Measurements from ENCODE around the gene EHBP1L1.

EHBP1L1 gene

DNA sequence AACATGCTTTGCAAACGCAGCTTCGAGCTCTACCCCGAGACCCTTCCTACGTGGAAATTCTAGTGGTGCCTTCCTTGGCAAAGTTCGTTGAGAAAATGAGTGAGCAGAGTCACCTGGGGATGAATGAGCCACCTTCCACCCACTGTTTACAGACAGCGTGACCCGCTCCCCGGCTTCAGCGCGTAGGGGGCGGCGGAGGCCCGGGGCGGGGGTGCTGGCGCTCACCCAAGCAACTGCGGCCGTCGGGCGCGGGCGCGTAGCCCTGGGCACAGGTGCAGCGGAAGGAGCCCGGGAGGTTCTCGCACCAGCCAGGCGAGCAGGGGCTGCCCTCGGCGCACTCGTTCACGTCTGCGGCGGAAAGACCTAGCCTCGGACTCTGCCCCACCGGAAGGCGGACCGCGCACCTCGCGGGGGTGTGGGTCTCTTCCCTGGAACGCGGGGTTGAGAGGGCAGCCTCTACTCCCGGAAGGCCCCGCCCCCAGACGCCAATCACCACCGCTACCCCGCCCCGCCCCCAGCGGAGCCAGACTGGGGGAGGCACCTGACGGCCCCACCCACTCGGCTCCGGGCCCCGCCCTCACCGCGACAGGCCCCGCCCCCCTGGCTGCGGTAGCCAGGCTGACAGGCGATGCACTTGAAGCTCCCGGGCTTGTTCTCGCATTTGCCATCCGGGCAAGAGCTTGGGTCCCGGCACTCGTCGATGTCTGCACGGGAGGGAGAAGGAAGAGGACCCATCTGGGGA lies 29.5 kb upstream of the EHBP1L1 start:
- DNase-seq, result no peak

DNA sequence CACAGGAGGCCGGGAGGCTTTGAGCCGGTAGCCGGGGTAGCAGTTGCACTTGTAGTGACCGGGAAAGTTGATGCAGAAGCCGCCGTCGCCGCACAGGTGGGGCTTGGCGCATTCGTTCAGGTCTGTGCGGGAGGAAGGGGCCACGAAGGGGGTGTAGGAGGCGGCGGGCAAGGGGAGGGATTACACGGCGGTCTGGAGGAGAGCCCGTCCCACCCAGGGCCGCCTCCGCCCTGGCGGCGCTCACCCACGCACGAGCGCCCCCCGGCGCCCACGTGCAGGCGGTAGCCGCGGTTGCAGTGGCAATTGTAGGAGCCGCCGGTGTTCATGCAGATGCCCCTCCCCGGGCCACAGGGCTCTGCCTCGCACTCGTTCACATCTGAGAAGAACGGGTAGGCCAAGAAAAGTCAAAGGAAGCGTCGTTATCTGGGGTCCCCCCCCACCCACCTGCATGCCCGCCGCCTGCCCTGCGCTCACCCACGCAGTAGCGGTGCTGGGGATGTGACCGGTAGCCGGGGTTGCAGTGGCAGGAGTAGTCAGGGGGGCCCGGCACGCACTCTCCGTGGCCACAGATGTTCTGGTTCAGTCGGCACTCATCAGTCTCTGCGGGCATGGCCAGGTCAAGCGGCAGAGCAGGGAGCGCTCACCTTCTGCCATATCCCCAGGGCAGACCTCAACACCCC lies 28.3 kb upstream of the EHBP1L1 start:
- no peak for DNase-seq

DNA sequence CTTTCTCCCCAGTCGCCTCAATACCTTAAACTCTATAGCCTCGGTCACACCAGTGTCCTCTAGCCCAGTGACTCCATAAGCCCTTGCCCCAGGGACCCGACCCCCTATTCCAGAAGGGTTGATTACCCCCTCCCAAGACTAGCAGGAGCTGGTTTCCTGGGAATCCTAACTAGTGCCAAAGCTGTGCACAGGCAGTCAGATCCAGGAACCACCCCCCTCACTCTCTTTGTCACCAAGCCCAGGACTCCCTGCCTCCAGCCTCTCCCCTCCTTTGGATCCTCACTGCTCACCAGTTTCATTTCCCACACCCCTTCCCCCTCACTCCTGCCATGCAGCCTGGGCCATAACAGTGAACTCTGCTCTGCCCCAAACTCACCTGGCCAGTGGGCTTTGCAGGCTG lies 27.5 kb upstream of the EHBP1L1 start:
- no peak for DNase-seq

DNA sequence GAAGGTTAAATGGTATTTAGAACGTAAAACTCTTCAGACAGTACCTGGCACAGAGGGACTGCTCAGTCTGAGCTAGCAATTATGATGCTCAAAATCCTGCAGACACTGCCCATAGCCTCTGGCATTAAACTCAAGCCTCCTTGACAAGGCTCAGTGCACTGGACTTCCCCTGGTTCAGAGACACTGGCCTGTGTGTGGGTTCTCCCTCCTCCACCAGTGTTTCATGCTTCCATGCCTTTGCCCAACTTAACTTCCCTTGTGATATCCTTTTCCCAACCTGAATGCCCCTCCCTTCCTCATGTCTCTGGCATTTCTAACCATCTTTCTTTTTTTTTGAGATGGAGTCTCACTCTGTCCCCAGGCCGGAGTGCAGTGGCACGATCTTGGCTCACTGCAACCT lies 26.8 kb upstream of the EHBP1L1 start:
- no peak for DNase-seq

DNA sequence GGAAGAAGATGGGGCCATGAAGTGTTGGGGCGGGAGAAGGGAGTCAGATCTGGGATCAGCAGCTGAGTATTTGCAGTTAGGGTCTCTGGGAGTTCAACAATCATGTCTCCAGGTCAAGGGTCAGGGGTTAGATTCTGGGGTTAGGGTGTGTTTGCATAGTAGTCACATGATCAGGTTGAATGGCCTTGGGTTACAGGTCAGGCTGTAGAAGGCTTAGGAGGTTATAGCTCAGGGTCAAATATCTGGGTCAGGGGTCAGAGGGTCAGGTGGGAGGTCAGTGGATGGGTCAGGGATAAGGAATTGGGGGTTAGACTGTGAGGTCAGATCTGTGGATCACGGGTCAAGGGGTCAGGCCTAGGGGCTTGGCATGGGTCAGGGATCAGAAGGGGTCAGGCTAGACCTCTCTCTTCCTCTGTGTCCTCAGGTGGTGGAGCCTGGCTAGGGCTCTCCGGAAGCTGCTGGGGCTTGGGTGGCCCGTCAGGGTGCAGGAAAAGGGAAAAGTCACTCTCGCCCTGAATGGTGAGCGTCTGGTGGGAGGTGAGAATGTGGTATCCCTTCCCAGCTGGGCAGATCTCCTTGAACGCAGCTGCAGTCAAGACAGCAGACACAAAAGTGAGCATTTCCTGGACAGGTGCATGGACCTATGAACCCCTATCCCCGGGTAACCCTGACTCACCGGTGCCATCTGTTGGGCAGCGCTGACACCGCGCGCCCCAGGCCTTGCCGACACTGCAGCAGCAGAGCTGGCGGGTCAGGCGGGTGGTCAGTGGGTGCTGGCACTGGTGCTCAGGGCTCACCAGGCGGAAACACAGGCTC lies 24.1 kb upstream of the EHBP1L1 start:
- DNase-seq, result no peak

DNA sequence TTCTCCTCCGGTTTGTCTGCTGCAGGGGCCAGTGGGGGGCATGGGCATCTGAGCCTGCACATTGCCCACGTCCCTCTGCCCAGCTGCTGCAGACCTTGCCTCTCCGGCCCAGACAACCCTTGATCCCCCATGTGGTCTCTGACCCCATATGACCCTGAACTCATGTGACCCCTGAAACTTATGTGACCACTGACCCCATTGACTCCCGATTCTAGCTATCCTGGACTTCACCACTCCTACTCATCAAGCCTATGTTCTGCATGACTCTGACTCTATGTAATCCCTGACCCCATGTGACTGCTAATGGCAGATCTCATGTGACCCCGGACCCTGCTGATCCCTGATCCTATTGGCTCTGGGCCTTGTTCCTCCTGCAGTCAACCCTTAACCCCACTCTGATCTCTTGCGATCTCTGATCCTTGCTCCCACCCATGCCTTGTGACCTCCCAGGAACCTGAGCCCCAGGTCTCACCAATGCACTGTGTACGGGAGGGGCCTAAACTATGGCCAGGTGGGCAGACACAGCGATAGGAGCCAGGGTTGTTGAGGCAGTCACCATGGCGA lies 23.4 kb upstream of the EHBP1L1 start:
- no peak for DNase-seq

DNA sequence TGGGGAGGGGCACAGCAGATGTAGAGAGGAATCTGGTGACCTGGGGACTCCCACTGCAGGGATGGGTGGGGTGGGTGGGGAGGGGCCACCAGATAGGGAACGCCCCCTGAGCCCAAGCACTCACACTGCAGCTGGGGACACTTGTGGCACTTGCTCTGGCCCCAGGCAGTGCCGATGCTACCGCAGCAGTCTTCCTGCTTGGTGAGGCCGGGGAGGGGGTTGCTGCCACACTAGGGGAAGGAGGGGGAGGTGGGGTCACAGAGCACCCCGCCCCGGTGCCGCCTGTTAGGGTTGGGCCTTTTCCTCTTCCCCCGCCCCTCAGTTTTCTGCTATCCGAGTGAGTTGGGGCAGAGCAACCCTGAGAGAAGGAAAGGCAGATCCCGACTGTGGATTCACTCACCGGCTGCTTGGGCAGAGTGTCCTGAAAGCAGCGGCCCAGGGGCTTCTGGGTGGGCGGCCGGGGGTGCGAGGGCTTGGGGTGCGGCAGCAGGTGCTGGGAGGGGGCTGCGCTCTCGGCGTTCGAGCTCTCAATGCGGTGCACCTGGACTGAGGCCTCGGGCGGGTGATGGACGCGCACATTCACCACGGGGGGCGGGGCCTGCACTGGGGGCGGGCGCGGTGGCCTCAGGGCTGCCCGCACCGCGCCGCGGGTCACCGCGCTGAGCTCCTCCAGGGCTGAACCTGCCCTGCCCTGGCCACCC lies 22.4 kb upstream of the EHBP1L1 start:
- no peak for DNase-seq

DNA sequence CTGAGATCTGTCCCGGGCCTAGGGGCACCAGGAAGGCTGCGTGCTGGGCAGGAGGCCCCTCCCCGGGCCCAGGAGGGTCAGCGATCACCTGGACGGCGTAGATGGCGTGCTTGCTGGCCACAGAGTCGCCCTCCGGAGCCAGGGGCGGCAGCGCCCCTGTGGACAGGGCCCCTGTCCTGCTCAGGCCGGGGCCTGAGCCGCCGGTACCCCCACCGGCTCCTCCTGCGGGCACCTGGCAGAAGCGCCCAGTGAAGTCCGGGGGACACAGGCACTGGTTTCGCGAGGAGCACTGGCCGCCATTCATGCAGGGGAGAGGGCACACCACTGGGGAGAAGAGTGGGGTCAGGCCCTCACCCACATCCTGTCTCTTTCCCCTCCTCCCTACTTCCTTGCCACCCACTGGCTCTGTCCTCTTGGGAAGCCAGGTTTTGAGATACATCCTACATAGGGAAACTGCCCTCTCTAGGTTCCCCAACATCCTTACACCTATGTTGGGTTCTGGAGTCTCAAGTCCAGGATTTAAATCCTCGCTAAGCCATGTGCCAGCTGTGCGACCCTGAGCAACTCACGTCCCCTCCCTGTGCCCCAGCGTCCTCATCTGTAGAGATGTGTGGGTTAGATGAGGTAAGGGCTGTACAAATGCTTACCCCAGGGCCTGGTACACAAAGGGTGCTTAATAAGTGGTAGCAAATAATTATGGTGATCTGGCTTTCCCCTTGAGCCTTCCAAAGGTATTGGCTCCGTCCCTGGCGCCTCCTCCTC lies 21.6 kb upstream of the EHBP1L1 start:
- no peak for DNase-seq

DNA sequence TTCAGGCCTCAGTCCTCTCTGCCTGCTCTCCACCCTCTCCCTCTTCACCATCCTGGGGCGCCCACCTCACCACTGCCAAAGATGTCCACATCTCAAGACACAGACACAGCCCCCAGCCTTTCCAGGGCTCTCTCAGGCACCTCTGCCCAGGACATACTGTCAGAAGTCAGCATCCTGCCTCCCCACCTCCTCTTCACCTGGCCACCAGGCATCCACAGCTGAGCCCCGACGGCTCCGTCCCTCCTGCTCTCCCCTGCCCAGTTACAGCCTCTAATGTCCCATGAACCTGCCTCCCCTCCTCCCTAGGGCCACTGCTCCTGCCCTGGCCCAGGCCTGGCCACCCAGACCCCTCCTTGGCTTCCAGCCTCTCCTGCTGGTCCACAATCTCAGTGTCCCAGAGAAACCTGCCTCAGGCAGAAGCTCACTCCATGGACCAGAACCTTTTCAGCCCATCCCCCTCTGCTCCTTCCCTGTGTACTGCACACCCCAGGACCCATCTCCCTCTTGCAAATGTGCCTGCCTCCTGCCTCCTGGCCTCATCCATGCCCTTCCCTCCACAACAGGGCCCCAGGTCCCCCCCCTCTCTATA lies 20.9 kb upstream of the EHBP1L1 start:
- DNase-seq, result no peak

DNA sequence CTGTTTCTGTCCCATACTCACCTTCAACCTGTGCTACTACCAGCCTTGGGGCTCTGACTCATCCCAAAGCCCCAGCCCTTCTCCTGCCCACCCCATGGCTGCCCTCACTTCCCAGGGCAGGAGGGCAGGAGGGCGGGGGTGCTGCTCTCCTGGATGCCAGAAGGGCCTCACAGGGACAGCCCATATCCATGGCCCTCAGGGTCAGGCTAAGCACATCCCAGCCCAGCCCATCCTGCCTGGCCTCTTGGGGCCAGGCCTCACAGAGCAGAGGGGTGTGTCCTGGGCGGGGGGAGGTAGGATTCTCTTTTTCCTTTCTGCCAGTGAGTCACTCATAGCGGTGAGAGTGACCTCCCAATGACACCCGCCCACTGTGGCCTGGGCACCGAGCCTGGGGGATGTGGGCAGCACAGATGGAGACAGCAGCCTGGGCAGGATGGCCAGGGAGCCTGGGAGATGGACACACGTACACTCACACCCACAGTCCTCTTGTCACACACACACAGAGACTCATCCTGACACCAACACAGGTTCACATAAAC lies 20.1 kb upstream of the EHBP1L1 start:
- DNase-seq, result peak; percentile 72

DNA sequence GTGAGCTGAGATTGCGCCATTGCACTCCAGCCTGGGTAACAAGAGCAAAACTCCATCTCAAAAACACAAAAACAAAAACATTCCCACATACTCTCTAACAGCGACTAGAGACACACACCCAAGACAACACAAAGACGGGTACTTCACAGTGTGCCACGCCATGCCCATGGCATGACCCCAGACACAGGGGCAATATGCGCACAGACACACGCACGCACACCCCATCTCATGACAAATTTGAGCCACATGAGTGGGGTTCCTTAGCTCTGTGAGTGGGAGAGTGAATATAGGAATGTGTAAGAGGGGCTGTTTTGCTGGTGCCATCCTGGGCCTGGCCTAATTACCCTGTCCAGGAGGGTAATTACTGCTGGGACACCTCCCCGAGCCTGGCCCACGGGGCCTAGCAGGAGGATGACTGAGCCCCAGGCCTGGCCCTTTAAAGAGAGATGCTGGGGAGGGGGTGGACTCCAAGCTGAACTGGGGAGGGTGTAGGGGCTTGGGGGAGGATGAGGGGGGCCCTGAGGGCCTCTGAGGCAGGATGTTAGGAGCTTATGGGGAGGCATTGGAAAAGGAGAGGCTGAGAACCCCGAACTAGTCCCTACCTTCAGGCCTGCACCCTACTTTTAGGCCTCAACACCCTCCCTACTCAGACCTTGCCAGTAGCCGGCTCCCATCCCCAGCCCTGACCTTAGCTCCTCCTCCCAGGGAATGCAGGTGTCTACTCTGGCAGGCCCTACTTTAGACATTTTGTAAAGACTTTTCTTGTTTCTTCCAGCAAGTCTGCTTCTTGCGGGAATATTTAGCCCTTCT lies 19.2 kb upstream of the EHBP1L1 start:
- DNase-seq, result no peak

DNA sequence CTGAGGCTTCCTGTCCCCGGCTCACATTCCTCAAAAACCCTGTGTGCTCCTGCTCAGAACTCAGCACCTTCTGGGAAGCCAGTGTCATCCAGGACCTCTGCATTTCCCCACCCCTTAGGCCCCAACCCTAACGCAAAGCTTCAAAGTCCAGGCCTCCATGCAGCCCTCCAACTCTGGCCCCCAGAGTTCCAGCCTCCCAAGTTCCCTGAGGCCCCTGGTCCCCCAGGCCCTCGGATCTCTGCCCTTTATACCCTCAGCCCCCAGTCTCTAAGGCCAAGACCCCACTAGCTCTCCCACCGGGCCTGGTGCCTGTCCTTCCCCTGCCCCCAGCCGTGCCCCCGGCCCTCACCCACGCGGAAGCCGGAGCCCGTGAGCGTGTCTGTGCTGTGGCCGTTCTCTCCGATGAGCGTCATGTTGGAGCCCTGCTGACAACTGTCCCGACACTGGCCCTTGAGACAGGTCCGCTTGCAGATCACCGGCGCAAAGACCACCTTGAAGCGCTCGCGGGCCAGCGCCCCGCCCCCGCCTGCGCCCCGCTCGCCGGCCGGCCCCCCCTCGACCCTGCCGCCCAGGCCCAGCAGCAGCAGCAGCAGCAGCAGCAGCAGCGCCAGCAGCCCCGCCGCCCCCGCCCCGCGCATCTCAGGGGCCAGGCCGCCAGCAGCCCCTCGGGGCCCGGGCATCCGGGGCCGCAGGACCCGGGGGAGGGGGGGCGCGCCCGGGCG lies 18.4 kb upstream of the EHBP1L1 start:
- no peak for DNase-seq

DNA sequence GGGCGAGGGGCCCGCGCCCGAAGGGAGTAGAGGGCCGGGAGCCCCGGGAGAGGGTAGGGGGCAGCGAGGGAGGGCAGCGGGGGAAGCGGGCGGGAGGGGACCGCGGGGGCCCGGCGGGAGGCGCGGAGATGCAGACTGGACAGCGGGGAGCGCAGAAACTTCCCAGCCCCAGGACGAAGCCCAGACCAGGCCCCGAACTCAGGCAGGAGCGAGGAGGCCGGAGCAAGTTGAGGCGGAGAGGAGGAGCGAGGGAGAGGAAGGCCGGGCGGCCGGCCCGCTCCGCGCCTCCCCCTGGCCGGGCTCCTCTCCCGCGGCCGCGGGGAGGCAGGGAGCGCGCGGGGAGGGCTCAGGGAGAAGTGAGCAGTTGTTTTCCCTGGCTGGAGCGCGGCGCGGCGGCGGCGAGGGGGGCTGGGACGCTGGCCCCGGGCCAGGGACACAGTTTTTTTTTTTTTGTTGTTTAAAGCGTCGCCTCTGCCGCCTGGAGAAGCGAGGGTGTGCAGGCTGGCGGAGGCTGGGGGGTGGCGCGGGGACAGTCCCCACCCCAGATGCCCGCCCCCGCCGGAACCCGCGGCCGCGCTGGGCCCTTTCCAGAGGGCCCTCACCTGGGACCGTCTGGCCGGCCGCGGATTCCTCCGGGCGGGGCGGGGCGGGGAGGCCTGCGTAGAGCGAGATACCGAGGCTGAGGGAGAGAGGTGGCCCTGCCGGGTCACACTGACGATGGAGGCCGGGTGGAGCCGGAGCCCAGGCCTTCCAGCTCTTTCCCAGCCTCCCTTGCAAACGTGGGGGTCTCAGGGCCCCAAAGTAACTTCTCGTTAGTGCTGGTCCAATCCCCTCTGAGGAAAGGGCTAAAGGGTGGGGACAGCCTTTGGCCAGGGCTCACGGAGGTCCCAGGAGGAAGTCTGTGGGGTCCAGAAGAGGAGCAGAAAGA lies 17.6 kb upstream of the EHBP1L1 start, which contains the start of gene LTBP3:
Gene LTBP3, minus strand, starts transcription at position 358 of the 928 bp plus-strand sequence. CDS start 400 bp downstream, outside the sequence.
- DNase-seq, result peak; percentile 87

DNA sequence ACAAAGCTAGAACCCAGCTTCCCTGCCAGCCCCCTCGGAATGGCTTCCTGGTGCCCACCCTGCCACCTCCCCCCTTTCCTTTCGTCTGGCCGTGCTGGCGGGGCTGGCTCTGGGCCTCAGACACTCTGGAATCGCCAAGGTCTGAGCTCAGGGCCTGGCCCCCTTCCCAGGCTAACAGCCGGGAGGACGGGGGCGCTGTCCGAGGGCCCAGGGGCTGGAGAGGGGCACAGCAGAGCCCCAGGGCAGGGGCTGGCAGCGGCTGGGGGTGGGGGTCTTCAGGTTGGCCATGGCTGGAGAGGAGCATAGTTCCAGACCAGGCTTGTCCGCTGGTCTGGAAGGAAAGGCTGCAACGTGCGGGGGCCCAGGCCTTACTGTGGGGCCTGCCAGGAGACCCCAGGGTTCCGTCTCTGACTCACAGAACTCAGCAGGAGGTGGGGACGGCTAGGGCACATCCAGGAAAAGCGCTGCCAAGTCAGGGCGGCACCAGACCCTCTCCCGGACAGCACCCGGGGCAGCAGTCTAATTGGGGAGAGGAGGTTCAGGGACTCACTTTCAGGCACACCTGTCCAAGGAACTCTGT lies 16.8 kb upstream of the EHBP1L1 start:
- peak; percentile 45 for DNase-seq

DNA sequence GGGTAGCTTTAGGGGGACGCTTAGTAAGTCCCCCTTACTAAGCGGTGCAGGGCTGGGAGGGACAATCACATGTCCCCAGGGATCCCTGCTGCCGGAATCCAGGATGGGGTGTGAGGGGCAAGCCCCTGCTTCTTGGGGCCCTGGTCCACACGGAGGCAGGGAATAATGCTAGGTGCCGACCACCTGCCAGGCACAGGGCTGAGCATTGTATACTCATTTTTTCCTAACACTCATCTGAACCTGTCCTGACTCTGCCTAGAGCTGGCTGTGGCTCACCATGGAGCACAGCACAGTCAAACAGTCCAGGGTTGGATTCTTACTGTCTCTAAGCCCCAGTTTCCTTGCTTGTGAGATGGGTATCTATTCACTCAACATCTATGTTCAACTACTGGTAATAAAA lies 16.3 kb upstream of the EHBP1L1 start:
- no peak for DNase-seq

DNA sequence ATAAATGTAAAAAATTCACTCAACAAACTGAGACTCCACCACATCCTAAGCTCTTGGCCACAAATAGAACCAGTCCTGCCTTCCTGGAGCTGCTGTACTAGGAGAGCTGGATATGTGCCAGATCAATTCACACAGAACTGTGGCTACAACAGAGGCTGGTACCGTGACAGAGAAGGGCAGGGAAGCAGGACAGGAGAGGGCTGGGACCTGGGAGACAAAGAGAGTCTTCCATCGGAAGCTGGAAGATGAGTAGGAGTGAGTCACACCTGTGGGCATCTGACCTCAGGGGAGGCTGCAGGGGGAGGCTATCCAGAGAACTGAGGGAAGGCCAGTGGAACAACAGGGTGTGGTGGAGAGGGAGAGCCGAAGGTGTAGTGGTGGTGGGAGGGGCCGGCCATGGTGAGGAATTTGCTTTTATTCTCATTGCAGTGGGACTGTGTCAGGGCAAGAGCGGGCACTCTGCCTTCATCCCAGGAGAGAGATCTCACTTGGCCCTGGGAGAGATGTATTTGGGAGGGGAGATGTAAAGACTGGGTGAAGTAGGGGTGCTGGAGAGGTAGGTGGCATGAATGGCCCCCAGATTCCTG lies 15.8 kb upstream of the EHBP1L1 start:
- peak; percentile 45 for DNase-seq
